K562 (cell line): ENCODE measurements around the gene SLC7A8. TPM values are rescaled to one million over a fixed set of nuclear protein-coding genes. Genes with fewer than 3 reads are reported as not detected.

Experiments
- BRD4 ChIP-seq: fragments of 200-600 bp; sonication (generic); IDR thresholded peaks from 2 replicates; pipeline ENCODE4 v1.6.1; 2017; ENCODE audit warnings: inconsistent platforms
- CEBPG ChIP-seq, 3 experiments: fragments of 200-800 bp in 1 of 3; sonication (Bioruptor generic) in 1 of 3; sonication (generic) in 1 of 3; formaldehyde crosslinking in 1 of 3; IDR thresholded peaks in 2 of 3; conservative IDR thresholded peaks in 1 of 3; 2 replicates each; pipeline versions ENCODE4 v1.6.1 to v1.8.0; 2016 to 2022; ENCODE audit warnings: missing compliant biosample characterization in 2 of 3, missing genetic modification characterization in 2 of 3, mild to moderate bottlenecking in 1 of 3, missing genetic modification reagents in 1 of 3
- CHD2 ChIP-seq: IDR thresholded peaks from 2 replicates; pipeline ENCODE4 v1.6.1; 2011; ENCODE audit warnings: low read depth, low read length
- DDX20 ChIP-seq: fragments of 450-650 bp; IDR thresholded peaks from 2 replicates; pipeline ENCODE4 v1.6.1; 2016; ENCODE audit warnings: missing genetic modification characterization, low read depth, mild to moderate bottlenecking, missing compliant biosample characterization, moderate library complexity
- FOXK2 ChIP-seq, 2 experiments: fragments of 450-650 bp; IDR thresholded peaks in 1 of 2; conservative IDR thresholded peaks in 1 of 2; 2 replicates each; pipeline ENCODE4 v1.6.1; 2016; ENCODE audit warnings: low read depth in 2 of 2, mild to moderate bottlenecking in 1 of 2
- GTF2B ChIP-seq: IDR thresholded peaks from 2 replicates; pipeline ENCODE4 v1.6.1; 2011; ENCODE audit not compliant: insufficient read length; ENCODE audit errors: extremely low read depth
- HCFC1 ChIP-seq: IDR thresholded peaks from 2 replicates; pipeline ENCODE4 v1.6.1; 2012; ENCODE audit warnings: low read depth, low read length, improper control_type of control experiment
- LARP7 ChIP-seq: fragments of 450-650 bp; IDR thresholded peaks from 2 replicates; pipeline ENCODE4 v1.6.1; 2016
- MIER1 ChIP-seq: fragments of 450-650 bp; IDR thresholded peaks from 2 replicates; pipeline ENCODE4 v1.6.1; 2016; ENCODE audit warnings: antibody characterized with exemption, mild to moderate bottlenecking, low read depth
- RBM39 ChIP-seq: fragments of 200-400 bp; formaldehyde crosslinking; optimal IDR thresholded peaks from 2 replicates; pipeline ENCODE3; 2018; ENCODE audit warnings: low read depth, low read length
- SP1 ChIP-seq: sonication (generic); formaldehyde crosslinking; IDR thresholded peaks from 2 replicates; pipeline ENCODE4 v1.8.1; 2022; ENCODE audit warnings: mild to moderate bottlenecking, missing genetic modification reagents
- TARDBP ChIP-seq: fragments of 450-650 bp; IDR thresholded peaks from 2 replicates; pipeline ENCODE4 v1.6.1; 2016
- ZBTB43 ChIP-seq: sonication (generic); formaldehyde crosslinking; IDR thresholded peaks from 2 replicates; pipeline ENCODE4 v1.8.0; 2023; ENCODE audit warnings: mild to moderate bottlenecking, missing genetic modification reagents
- ZNF197 ChIP-seq: fragments of 200-800 bp; sonication (Bioruptor generic); IDR thresholded peaks from 2 replicates; pipeline ENCODE4 v1.6.1; 2016; ENCODE audit warnings: low read depth, missing genetic modification characterization, missing compliant biosample characterization
- ZNF384 ChIP-seq: IDR thresholded peaks from 2 replicates; pipeline ENCODE4 v1.6.1; 2012; ENCODE audit warnings: low read depth, low read length, improper control_type of control experiment
- ZNF445 ChIP-seq: fragments of 250-450 bp; sonication (Bioruptor Pico); IDR thresholded peaks from 2 replicates; pipeline ENCODE4 v1.4.0; 2020; ENCODE audit warnings: low read depth, mild to moderate bottlenecking, moderate library complexity
- ZNF449 ChIP-seq: fragments of 250-450 bp; sonication (Bioruptor Pico); IDR thresholded peaks from 2 replicates; pipeline ENCODE4 v1.8.0; 2022; ENCODE audit warnings: moderate library complexity, mild to moderate bottlenecking, inconsistent platforms
- ZNF511 ChIP-seq: sonication (generic); formaldehyde crosslinking; IDR thresholded peaks from 2 replicates; pipeline ENCODE4 v1.8.0; 2022; ENCODE audit warnings: mild to moderate bottlenecking, missing genetic modification reagents
- ZNF589 ChIP-seq: fragments of 200-800 bp; sonication (Bioruptor generic); IDR thresholded peaks from 2 replicates; pipeline ENCODE4 v1.6.1; 2016; ENCODE audit warnings: low read depth, missing genetic modification characterization, missing compliant biosample characterization
- ZNF766 ChIP-seq: fragments of 200-800 bp; sonication (Bioruptor generic); conservative IDR thresholded peaks from 2 replicates; pipeline ENCODE4 v1.6.1; 2016; ENCODE audit warnings: missing genetic modification characterization, missing compliant biosample characterization
- polyA plus RNA-seq, 8 experiments: library from polyadenylated mRNA; depleted of rRNA in 4 of 8; stranded (reverse) in 5 of 8; unstranded in 3 of 8; fragments of >200 nt; fragmentation: Nextera tagmentation in 2 of 8; fragmentation: Illumina TruSeq in 1 of 8; extraction: Ambion mirVana in 2 of 8; extraction: Trizol in 1 of 8; gene quantifications; 2 replicates each; pipeline versions ENCODE4 v1.2.1 to v1.2.3, GENCODE V29; 2011 to 2014; ENCODE audit warnings: inconsistent platforms in 1 of 8, missing spikeins in 1 of 8
- total RNA-seq, 7 experiments: library from RNA; depleted of rRNA in 6 of 7; stranded (reverse); fragments of >200 nt in 6 of 7; fragmentation: Illumina TruSeq in 2 of 7; extraction: Trizol in 2 of 7; gene quantifications; 2 replicates each; pipeline versions ENCODE4 v1.2.1 to v1.2.3, GENCODE V29; 2011 to 2021; ENCODE audit warnings: low replicate concordance in 1 of 7
- TF ChIP-seq, protein P1 (sequence below): fragments of 450-650 bp; formaldehyde crosslinking; IDR thresholded peaks from 2 replicates; pipeline ENCODE4 v1.4.0; 2022; ENCODE audit warnings: missing genetic modification characterization

Gene SLC7A8
- total and polyA plus RNA-seq, 9 of the 15 experiments (the other 6 are each of a cell fraction or from before 2014, with no cell fraction given): 2.0 to 33.0 (median 6.0) TPM

DNA sequence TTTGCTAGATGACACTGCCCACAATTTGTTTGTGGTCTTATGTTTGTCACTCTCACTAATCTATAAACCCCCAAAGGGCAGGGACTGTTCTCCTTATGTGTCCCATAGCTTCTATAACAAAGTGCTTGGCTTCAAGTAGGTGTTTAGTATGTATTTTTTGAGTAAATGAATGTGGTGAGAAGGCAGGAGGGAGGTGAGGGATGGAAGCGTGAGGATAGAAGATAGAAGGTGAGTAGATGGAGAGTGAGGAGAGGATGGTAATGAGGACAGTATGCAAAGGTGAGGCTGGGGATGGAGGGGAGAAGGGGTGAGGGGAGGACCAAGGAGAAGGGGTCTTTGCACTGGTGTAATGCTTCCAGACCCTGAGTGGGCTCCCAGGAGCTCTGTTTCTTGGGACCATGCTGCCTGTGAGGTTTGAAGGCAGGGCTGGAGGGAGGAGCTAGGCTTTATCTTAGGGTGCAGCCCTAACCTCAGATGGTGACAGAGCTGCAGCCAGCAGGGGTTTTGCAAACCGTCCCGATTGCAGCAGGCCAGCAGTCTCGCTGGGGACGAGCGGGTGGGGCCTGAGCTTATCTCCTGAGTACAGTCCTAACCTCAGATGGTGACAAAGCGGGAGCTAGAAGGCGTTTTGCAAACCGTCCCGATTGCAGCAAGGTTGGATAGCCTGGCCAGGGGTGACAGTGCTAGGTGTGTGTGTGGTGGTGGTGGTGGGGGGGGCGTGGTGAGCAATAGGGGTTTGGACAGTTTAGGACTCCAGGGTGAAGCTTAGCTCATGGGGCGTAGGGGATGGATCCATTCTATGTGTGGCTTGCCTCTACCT lies 70.9 kb downstream of the SLC7A8 start (continued):
- TF ChIP-seq, protein P1, sequence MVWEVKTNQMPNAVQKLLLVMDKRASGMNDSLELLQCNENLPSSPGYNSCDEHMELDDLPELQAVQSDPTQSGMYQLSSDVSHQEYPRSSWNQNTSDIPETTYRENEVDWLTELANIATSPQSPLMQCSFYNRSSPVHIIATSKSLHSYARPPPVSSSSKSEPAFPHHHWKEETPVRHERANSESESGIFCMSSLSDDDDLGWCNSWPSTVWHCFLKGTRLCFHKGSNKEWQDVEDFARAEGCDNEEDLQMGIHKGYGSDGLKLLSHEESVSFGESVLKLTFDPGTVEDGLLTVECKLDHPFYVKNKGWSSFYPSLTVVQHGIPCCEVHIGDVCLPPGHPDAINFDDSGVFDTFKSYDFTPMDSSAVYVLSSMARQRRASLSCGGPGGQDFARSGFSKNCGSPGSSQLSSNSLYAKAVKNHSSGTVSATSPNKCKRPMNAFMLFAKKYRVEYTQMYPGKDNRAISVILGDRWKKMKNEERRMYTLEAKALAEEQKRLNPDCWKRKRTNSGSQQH: 0 out of 2 replicates have a peak, but pooled peaks have one; percentile 59
- TF ChIP-seq BRD4: no peak
- TF ChIP-seq ZNF766 (CRISPR knock-in tag): no peak
- TF ChIP-seq ZBTB43 (CRISPR knock-in tag): no peak
- no peak; a peak in 1 of 4 replicates for TF ChIP-seq FOXK2 (conservative IDR thresholded peaks at IDR 0.05 in 1 of 2, IDR thresholded peaks at IDR 0.05 in 1 of 2; ENCODE audit: low read depth in 2 of 2)
- TF ChIP-seq TARDBP: peak; percentile 100
- TF ChIP-seq ZNF384: no peak
- TF ChIP-seq RBM39: no peak
- peak; percentile 89 for TF ChIP-seq SP1 (CRISPR knock-in tag)
- TF ChIP-seq ZNF589: peak; percentile 95
- TF ChIP-seq ZNF511: peak; percentile 88; the same call in 1 of the 2 replicates
- TF ChIP-seq HCFC1: no peak
- TF ChIP-seq ZNF197 (CRISPR knock-in tag): peak; percentile 83; the same call in 1 of the 2 replicates
- peak; percentile 70; the same call in 1 of the 2 replicates for TF ChIP-seq LARP7
- TF ChIP-seq CEBPG (CRISPR knock-in tag; IDR thresholded peaks at IDR 0.05): peak; percentile 92
- peak; percentile 75 to 82 for TF ChIP-seq CEBPG (tag; conservative IDR thresholded peaks at IDR 0.05 in 1 of 2, IDR thresholded peaks at IDR 0.05 in 1 of 2)
- TF ChIP-seq DDX20 (tag): no peak
- TF ChIP-seq ZNF449 (CRISPR knock-in tag): no peak
- no peak for TF ChIP-seq ZNF445 (CRISPR knock-in tag)
- no peak; the same call in 1 of the 2 replicates for TF ChIP-seq MIER1
- no peak for TF ChIP-seq GTF2B
- TF ChIP-seq CHD2: no peak
